Astrocyte of the spinal cord (primary cell): Measurements from ENCODE around the gene ZDHHC8.

Source experiments
- DNase-seq: peaks from one replicate; pipeline ENCODE4 v3.0.0; 2011; ENCODE audit warnings: low read depth, low spot score
- H3K4me3 ChIP-seq: 2 replicates; pipeline ENCODE4 v1.5.1; 2011; ENCODE audit warnings: low read depth, mild to moderate bottlenecking, low read length, moderate library complexity
- in situ Hi-C: cut with HindIII; loops from 2 replicates; pipeline ENCODE4 v1.10.0; 2017; ENCODE audit warnings: low sequenced_read_pairs
- TF ChIP-seq, protein P1 (sequence below): IDR thresholded peaks from 2 replicates; pipeline ENCODE4 v1.5.1; 2012; ENCODE audit warnings: low read depth, mild to moderate bottlenecking, low read length, inconsistent platforms

ZDHHC8 gene

DNA sequence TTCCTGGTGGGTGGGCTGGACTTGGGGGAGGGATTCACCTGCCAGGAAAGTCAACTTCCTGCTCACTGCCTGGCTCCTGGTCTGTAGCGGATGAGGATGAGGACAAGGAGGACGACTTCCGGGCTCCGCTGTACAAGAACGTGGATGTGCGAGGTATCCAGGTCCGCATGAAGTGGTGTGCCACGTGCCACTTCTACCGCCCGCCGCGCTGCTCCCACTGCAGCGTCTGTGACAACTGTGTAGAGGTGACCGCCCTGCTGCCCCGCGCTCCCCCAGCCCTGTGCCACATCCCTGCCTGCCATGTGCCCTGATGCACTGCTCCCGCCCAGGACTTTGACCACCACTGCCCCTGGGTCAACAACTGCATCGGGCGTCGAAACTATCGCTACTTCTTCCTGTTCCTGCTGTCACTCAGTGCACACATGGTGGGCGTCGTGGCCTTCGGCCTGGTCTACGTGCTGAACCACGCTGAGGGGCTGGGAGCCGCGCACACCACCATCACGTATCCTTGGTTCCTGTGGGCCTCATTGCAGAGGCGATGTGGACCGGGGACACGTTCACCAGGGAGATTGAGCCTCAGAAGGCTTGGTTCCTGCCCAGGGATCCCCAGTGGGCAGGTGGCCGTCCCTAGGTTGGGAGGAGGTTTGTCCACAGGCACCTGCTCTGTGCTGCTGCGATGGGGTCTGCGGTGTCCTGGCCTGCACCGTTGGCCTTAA is 7.9 kb downstream of the ZDHHC8 start:
- H3K4me3 ChIP-seq, result no peak overlapping the region
- in situ Hi-C loops, result no loop called here
- TF ChIP-seq, protein P1, sequence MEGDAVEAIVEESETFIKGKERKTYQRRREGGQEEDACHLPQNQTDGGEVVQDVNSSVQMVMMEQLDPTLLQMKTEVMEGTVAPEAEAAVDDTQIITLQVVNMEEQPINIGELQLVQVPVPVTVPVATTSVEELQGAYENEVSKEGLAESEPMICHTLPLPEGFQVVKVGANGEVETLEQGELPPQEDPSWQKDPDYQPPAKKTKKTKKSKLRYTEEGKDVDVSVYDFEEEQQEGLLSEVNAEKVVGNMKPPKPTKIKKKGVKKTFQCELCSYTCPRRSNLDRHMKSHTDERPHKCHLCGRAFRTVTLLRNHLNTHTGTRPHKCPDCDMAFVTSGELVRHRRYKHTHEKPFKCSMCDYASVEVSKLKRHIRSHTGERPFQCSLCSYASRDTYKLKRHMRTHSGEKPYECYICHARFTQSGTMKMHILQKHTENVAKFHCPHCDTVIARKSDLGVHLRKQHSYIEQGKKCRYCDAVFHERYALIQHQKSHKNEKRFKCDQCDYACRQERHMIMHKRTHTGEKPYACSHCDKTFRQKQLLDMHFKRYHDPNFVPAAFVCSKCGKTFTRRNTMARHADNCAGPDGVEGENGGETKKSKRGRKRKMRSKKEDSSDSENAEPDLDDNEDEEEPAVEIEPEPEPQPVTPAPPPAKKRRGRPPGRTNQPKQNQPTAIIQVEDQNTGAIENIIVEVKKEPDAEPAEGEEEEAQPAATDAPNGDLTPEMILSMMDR, result no peak

DNA sequence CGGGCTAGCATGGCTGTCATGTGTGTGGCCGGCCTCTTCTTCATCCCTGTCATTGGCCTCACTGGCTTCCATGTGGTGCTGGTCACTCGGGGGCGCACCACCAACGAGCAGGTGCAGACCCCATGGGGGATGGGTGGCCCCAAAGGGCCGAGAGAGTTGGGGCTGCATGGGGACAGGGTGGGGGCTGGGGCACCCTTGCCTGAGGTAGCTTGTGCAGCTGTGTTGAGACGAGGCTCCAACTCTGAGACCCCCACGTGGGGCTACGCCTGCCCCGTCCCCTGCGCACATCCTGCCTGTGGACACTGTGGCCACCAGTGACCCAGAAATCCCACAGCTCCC is 8.5 kb downstream of the ZDHHC8 start:
- DNase-seq, result no peak
- H3K4me3 ChIP-seq, result no peak overlapping the region
- in situ Hi-C loops, result no loop called here
- TF ChIP-seq, protein P1, result no peak

More for the DNA sequence above, 7.9 kb downstream of the ZDHHC8 start:
- no peak for DNase-seq

DNA sequence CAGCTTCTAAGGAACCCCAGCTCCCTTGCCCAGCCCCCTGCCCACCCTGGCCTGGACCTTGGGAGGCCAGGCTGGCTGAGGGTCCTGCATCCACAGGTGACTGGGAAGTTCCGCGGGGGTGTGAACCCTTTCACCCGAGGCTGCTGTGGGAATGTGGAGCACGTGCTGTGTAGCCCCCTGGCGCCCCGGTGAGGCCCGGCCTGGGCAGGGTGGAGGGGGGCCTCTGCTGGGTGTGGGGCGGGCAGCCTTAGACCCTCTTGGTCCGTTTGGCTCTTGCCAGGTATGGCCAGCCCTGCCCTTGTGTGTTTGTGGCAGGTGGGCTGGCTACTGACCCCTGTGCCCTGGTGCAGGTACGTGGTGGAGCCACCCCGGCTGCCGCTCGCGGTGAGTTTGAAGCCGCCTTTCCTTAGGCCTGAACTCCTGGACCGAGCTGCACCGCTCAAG is 8.9 kb downstream of the ZDHHC8 start:
- TF ChIP-seq, protein P1, result no peak
- no peak overlapping the region for H3K4me3 ChIP-seq
- DNase-seq, result no peak
- in situ Hi-C loops, result no loop called here

DNA sequence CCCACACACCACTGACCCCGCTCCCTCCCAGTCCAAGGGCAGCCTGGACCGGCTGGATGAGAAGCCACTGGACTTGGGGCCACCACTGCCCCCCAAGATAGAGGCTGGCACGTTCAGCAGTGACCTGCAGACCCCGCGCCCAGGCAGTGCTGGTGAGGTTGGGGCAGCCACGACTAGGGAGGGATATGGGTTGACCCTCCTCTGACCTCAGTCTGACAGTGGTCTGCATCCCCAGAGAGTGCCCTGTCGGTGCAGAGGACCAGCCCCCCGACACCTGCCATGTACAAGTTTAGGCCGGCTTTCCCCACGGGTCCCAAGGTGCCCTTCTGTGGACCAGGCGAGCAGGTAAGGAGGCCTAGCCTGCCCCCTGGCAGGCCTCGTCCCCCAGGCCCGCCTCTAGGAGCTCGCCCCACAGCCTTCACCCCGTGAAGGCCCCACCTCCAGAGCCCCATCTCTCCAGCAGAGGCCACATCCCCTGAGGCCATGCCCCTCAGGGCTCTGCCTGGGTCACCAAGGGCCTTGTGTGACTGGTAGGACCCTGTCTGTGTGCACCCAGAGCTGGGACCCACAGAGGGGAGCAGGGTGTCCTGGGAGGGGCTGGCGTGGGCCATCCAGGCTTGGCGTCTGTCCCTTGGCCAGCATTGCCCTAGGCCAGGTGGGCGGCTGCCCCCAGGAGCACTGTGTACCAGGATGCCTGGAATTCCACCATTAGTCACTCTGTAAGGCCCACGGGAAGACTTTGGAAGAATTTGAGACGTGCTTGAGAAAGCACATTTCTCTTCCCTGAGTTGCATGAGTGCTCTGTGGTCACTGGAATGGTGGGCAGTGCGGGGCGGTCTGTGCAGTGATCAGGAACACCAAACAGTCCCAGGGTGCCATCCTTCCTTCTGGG is 9.8 kb downstream of the ZDHHC8 start:
- in situ Hi-C loops, result no loop called here
- TF ChIP-seq, protein P1, result no peak
- DNase-seq, result peak; percentile 58
- H3K4me3 ChIP-seq, result no peak overlapping the region

DNA sequence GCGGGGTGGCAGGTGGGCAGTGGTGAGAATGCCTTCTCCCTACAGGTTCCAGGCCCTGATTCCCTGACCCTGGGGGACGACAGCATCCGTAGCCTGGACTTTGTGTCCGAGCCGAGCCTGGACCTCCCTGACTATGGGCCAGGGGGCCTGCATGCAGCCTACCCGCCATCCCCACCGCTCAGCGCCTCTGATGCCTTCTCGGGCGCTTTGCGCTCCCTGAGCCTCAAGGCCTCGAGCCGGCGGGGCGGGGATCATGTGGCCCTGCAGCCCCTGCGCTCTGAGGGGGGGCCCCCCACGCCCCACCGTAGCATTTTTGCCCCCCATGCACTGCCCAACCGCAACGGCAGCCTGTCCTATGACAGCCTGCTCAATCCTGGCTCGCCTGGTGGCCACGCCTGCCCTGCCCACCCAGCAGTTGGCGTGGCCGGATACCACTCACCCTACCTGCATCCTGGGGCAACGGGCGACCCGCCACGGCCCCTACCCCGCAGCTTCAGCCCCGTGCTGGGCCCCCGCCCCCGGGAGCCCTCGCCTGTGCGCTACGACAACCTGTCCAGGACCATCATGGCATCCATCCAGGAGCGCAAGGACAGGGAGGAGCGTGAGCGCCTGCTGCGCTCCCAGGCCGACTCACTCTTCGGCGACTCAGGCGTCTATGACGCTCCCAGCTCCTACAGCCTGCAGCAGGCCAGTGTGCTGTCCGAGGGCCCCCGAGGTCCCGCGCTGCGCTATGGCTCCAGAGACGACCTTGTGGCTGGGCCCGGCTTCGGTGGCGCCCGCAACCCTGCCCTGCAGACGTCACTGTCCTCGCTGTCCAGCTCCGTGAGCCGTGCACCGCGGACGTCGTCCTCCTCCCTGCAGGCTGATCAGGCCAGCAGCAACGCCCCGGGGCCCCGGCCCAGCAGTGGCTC is 11.4 kb downstream of the ZDHHC8 start:
- TF ChIP-seq, protein P1, result no peak
- no peak for DNase-seq
- H3K4me3 ChIP-seq, result no peak overlapping the region
- in situ Hi-C loops, result no loop called here

DNA sequence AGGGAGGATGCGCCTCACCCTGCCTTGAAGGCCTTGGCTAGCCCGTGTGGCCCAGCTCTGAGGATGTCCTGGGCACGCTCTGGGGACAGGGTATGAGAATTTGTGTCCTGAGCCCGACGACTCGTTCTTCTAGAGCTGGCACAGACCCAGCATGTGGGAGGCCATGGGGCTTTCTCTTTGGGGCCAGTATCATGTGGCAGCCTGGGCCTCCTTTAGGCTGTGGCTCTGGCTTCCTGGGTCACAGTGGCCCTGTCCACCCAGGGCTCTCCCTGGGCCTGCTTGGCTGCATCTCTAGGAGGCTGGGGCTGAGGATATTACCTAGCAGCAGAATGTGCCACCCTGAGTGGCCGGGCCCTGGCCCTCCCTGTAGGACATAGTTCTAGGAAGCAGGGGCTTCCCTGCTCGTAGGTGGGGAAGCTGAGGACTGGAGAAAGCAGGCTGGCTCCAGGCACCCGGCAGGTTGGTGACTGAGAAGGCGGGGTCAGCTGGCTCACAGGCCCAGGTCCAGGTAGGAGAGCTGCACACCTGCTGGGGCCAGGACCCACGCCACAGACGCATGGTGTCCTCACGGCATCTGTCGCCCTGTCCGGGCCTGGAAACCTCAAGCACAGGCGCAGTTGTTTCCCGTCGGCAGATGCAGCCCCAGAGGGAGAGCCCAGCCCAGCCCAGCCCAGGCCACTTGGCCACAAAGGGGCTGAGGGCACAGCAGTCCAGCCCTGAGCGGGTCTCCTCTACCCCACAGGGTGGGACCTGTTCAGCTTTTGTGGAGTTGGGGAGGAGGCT is 12.5 kb downstream of the ZDHHC8 start:
- in situ Hi-C loops, result no loop called here
- no peak for DNase-seq
- TF ChIP-seq, protein P1, result no peak
- H3K4me3 ChIP-seq, result no peak overlapping the region
